ENCODE results near the gene RALA.

DNA sequence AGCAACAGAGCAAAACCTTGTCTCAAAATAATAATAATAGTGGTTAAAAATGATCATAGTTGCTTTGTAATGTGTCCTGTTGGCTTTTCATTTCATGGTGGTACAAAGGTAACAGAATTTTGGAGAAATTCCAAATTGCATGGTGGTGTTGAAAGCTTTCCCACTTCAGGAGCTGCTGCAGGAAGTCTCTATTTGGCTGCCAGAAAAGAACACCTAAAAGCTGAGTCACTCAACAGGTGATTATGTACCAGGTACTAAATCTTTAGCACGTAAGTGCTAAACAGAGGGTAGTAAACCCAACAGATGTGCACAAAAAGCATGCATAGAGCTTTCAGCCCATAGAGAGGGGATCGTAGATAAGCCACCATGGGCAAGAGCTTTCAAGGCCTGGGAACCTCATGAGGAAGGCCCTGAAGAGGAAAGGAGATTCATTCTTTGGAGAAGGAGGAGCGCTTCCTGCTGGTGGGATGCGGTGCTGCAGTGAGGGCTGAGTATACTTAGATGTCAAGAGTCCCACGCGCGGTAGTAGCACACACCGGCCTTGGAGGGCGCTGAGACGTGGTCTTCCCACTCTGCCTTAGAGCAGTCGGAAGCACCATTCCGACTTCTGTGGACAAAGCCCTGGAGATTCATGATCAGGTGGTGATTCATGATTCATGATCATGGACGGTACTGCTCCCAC lies 118.7 kb downstream of the RALA start:
- TF ChIP-seq, protein P1, sequence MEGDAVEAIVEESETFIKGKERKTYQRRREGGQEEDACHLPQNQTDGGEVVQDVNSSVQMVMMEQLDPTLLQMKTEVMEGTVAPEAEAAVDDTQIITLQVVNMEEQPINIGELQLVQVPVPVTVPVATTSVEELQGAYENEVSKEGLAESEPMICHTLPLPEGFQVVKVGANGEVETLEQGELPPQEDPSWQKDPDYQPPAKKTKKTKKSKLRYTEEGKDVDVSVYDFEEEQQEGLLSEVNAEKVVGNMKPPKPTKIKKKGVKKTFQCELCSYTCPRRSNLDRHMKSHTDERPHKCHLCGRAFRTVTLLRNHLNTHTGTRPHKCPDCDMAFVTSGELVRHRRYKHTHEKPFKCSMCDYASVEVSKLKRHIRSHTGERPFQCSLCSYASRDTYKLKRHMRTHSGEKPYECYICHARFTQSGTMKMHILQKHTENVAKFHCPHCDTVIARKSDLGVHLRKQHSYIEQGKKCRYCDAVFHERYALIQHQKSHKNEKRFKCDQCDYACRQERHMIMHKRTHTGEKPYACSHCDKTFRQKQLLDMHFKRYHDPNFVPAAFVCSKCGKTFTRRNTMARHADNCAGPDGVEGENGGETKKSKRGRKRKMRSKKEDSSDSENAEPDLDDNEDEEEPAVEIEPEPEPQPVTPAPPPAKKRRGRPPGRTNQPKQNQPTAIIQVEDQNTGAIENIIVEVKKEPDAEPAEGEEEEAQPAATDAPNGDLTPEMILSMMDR (IDR thresholded peaks at IDR 0.05), result peak in 5 of 6 experiments; percentile 19 to 50 (median 26)
- no peak for TF ChIP-seq POLR2A (IDR thresholded peaks at IDR 0.05)
